CD4-positive, alpha-beta T cell treated with Interferon gamma for 1 hour (primary cell): Measurements from ENCODE around the gene ADGRB2.

ENCODE experiments used
- DNase-seq: peaks from one replicate; pipeline ENCODE4 v3.0.0-alpha.2; 2020

The ADGRB2 gene

DNA sequence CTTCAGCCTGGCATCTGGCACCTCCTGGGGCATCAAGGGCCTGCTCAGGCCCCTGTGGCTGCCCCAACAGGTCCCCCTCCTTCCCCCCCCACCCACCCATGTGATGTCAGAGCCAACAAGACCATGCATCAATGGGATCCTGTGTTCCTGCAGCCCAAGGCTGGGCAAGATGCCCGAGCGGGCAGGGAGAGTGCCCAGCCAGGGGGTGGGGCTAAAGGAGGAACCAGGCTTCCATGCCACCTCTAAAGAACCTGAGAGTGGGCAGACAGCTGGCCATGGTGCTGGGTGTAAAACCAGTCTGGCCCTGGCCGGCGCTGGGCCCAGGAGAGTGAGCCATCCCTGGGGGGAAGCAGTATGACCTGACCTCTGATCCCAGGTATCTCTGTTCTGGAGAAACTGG, 67.9 kb downstream of the ADGRB2 start:
- DNase-seq: no peak

DNA sequence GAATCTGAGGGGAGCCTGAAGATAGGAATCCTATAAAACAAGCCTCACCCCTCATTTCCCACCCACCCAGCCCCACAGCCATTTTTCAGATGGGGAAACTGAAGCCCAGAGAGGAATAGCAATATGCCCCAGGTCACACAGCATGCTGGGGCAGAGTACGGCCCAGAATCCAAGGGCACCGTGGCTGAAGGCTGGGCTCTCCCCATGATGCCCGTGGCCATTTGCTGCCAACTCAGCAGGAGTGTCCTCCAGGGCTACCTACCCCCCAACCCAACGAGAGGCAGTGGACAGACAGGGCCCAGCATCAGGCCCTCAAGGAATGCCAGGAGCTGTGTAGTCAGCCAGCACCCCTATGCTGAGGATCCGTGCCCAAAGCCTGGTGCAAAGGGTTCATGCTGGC, 68.8 kb downstream of the ADGRB2 start:
- no peak for DNase-seq

DNA sequence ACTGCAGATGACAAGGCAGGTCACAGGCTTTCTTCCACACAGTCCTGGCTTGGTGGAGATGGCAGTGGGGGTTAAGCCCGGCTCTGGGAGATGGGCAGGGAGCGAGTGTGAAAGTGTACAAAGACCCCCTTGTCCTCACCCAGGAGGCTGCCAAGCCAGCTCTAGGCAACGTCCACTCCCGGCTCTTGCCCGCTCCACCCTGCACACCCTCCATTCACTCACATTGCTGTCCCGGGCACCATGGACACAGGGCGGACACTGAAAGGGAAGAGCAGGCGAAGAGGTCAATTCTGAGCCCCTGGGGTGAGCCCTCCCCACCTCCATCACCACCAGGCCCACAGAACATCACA, 69.2 kb downstream of the ADGRB2 start:
- no peak for DNase-seq

DNA sequence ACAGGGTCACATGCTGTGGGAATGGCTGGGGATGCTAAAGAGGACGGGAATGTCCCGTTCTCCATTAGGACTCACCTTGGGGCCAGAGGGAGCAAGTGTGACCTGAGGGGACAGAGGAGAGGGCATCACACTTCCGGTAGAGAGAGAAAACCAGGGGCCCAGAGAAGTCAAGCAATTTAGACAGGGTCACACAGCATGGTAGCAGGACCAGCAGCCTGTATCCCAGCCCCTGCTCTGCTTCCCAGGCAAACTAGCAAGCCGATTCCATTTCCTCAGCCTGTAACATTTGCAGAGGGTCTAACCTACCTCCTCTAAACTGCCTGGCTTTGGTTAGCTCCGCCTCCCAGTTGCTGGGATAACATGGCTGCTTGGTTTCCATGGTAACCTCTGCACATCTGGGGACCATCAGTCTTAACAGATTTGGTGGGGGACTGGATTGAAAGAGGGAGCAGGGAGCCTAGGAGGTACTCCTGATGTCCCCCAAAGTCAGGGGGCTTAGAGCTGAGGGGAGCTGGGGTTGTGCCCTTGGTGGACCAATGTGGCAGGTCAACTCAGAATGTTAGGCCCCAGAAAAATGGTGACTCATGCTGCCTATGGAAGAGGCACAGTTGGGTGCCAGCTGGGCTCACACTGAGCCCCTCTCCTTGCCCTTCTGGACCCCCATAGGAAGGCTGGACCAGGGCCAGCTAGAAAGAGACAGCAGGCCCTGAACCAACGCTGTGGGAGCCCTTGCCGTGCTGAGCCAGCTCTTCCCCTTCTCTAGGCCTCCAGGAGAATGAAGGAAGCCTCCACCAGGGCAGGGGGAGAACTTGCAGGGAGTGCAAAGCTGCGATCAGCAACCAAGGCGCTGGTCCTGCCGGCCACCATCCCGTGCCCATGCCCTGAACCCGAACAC, 69.8 kb downstream of the ADGRB2 start:
- DNase-seq: no peak

DNA sequence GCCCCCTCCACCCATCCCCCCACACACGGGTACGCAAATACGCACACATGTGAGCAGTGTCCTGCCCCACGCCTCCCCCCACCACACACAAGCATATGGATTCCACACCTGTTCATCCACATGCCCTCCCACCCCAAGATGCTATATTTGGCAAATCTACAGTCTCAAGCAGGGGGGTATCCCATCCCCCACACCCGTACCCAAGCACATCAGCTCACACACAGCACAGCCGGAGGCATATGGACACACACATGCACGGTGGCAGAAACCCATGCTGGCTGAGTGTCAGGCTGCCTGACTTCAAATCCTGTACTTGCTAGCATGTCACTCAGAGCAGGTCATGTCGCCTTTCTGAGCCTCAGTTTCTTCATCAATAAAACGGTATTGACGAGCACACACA, 70.9 kb downstream of the ADGRB2 start:
- no peak for DNase-seq

DNA sequence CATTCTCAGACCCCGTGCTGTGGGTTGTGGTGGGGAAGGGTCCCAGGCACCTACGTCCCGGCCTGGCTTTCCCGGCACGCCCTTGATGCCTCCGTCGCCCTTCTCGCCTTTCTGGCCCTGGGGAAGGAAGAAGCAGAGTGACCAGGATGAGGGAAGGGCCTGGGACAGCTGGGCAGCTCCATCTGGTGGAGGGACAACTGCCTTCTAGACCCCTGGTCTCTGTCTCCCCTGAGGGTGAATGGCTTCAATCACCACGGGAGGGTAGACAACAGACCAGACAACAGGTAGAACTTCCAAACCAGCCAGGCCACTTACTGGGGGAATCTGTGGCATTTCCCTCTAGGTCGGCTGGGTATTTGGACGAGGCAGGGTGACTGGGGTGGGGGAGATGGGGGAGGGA, 72.2 kb downstream of the ADGRB2 start:
- no peak for DNase-seq

DNA sequence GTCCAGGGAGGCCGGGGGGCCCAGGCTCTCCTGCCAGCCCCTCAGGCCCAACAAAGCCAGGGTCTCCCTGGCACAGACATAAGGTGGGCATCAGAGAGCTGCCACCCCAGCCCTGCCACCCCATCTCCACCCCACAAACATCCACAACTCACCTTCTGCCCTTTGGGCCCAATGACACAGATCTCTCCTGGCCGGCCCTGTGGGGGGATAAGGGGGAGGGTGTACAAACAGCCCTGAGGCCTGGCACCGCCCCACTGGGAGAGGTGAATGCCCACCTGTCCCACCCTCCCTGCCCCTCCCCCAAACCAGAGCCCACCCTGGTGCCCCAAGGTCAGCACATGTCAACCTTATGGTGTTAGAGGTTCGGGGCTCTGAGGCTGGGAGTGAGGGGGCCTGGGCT, 72.7 kb downstream of the ADGRB2 start:
- DNase-seq: no peak

DNA sequence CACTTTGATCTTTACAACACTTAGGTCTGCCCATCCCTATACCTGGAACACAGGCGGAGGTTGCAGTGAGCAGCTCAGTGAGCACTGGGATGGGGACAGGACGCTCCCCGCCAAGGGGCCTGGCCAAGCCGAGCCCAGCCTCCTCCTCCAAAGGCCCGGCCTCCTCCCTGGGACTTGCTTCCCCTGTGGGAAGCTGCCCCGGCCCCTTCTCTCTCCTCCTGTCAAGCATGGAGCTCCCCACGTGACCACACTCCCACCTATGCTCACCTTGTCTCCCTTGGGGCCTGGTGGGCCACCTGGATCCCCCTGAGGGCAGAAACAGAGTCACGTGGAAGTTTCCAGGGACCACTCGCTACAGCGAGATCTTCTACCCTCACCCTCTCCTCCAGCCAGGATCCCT, 73.2 kb downstream of the ADGRB2 start:
- no peak for DNase-seq

DNA sequence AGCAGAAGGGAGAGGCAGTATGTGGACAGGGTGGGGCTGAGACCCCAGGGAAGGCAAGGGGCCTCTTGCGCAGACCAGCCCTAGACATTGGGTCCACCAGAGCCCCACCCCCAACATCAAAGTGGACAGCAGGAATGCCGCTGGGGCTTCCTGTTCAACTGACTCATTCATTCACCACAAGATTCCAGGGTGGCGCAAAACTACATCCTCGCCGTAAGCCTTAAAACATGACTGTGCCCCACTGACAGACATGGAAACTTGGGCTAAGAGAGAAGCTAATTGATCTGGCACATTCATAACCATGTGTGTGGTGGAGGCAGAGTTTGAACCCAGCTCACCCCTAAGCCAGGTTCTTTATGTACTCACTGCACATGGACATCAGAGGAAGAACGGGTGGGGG, 74.3 kb downstream of the ADGRB2 start:
- DNase-seq: no peak

DNA sequence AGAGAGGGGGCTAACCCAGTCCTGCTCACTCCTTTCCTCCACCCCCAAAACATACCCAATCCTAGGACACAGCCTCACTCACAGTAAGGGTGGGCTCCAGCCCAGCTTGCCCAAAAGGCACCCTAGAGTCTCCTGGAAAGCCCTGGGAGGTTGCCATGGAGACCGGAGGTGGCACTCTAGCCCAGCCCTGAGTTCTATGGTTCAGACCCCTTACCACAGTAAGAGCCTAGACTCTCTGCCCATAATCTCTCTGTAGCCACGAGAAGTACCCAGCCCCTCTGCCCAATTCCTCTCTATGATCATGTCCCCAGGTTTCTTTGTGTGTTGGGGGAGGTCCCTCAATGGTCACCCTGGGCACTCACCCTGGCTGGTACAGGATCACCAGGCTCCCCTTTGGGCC, 74.8 kb downstream of the ADGRB2 start:
- DNase-seq: no peak

DNA sequence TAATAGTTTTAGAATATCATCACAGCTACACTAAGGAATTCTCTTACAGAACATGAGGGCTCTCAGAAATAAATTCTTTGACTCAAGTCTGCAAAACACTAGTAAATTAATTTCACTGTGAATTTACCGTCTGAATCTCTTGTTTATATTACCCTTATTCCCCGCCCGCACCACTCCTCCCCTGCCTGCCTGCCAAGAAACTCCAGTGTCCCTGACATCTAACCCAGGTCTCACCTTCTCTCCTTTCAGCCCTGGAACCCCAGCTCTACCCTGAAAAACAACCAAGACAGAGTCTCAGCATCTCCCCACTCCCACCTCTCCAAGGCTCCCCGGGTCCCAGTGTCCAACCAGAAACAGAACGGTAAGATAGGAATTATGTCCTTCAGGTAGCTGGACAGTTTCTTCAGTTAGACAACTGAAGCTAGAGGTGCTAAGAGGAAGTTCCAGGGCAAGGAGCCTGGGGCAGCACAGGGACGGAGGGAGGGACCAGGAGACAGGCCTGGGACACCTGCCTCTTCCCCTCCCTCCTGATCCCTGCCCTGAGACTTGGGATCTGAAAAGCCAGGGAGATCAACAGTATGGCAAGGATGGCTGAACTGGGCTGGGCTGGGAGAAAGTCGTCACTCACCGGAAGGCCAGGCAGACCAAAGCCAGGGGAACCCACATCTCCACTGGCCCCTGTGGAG, 75.8 kb downstream of the ADGRB2 start:
- no peak for DNase-seq

DNA sequence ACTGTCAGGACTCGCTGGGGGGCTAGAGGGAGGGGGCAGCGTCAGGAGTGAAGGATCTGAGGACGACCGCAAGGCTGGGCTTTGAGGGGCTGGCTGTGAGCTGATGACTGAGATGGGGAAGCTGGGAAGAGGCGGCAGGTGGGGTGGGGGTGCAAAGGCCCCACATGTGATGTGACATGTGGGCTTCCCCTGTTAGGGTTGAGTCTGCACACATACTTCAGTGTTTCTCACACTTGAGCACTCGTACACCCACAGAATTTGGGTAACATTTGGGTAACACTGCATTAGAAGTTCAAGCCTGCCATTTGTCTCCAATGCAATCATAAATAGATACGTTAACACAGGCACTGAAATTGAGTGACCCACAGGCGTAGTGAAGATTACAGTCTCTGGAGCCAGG, 76.5 kb downstream of the ADGRB2 start:
- DNase-seq: no peak

DNA sequence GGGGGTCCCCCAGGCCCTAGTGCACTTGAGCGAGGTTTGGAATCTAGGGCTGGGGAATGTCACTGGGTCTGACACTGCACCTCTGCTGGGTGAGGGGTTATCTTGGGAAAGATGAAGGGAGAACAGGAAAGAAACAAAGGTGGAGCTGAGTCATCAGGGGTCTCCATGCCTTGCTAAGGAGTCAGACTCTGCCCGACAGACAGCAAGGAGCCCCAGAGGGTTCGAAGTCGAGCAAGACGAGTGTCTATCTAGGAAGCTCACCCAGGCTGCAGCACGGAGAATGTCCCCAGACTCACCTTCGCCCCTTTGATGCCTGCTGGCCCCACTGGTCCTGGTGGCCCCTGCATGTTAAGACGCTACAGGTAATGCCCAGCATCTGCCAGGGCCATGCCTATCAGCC, 78.3 kb downstream of the ADGRB2 start:
- DNase-seq: no peak

DNA sequence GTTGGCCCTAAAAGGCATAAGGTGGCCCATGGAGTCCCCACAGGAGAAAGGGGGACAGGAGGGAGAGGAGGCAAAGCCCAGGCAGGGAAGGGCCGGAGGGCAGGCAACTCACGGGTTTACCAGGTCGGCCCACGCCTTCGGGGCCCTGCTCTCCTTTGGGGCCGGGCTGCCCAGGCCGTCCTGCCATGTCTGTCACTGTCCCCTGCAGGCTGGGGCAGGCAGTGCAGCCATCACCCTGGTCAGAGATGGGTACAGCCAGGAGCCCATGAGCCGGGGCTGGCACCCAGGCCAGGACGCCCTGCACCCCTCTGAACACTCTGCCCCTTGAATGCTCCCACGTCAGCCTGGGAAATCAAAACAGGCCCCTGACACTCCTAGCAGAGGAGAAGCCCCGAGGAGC, 80.1 kb downstream of the ADGRB2 start:
- DNase-seq: no peak

DNA sequence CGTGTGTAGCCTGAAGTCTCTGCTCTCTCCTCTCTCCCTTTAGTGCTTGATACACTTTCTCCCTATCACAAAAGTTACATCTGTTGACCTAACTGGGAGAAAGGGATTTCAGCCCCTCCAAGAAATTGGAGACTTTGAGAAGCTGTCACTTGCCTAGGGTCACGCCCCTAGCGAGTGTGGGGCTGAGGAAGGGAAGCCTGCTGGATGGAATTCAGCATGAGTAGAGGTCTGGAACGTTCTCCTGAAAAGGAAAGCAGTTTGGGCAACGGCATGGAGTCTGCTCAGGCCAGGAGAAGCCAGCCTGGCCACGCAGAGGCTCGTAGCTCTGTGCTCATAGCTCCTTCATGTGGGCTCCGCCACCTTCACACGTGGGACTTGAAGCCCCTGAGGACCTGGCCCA, 82.7 kb downstream of the ADGRB2 start:
- no peak for DNase-seq

DNA sequence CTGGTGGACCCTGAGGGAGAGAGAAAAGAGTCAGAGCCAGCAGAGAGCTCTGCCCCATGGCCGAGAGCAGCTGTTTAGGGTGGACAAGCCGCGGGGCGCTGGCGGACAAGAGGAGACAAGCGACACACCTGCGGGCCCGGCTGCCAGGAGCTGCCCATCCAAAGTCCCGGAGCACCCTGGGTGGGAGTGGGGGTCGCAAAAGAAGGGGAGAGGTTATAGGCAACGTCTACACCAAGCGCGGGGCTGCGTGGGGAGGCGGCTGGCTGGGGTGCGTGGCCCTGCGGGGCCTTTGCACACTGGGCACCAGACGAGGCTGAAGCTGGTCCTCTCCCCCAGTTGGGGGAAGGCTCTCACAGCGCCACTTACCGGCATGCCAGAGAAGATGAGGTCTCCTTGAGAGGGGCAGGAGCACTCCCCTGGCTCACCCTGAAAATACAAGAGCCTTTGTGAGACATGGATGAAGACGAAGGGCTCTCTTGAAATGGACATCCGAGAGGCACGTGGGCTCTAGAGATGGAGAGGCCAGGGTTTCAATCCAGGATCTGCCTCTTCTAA, 84.4 kb downstream of the ADGRB2 start:
- DNase-seq: no peak

DNA sequence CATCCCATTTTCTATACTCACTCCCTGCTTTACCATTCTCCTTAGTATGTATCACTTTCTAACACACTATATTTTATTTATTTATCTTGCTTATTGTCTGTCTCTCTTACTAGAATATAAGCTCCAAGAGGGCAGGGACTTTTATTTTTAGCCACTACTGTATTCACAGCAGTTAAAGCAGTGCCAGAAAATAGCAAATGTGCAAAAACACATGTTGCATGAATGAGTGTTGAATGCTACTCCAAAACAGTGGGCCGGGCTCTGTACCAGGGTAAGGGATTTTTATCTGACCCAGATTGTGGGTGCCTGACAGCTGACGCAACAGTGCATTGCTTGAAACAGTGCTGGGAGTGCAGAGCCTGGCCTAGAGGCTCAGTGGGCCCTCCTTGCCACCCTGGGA, 85.0 kb downstream of the ADGRB2 start:
- no peak for DNase-seq

DNA sequence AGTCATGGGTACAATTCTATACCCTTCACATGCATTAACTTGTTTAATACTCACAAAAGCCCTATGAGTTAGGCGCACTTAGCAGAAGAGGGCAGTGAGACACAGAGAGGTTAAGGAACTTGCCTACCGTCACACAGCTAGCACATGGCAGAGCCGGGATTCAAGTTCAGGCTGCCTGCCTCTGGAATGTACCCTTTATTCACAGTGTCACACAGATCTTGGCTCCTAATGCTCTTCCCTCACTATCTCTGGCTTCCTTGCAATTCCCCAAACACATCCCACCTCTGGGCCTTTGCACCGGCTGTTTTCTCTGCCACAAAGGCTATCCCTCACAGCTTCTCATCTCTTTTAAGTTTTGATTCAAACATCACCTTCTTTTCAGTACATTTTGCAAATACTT, 85.5 kb downstream of the ADGRB2 start:
- no peak for DNase-seq

DNA sequence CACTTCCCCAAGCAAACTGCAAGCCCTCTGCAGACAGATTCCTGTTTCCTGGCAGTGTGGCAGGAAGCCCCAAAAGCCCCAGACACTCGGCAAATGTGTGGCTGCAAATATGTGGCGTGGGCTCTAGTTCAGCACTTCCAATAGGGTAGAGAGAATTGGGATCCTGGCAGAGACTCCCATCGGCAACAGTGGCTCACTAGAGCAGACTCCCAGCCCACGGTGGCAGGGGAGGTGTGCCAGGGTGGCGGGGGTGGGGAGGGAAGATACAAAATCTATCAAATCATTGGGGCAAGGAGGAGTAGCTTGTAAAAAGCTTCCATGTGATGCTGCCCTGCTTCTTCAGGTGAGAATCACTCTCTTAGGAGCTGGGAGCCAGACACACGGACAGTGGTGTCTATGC, 86.2 kb downstream of the ADGRB2 start:
- DNase-seq: no peak

DNA sequence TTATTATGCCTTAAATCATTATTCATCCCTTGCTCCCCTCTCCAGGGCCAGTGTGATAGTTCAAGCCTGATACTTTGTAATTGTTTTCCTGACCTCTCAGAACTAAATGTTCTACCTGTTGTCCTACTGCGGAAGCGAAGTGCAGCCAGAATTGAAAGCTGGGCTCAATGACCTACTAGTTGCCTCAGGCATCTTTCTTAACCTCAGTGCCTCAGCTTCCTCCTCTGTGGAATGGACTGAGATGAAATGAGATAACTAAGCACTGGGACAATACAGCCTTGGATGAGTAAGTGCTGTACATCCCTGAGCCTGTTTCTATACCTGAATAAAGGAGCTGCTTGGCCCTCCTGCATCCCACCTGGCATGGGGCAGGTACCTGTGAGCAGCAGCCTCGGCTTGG, 86.7 kb downstream of the ADGRB2 start:
- no peak for DNase-seq
